Neural crest cell (in vitro differentiated cells): ENCODE results near the gene SOST. TPM values are rescaled to one million over a fixed set of nuclear protein-coding genes. Genes with fewer than 3 reads are reported as not detected.
"Not testable (repeated sequence)": the region's sequence is repeated elsewhere in the genome, so short reads cannot be mapped to it uniquely, and the experiment has no call there.

ENCODE experiments used
- DNase-seq: peaks from one replicate; pipeline ENCODE4 v3.0.0; 2021; ENCODE audit warnings: low read depth, mixed read lengths, low spot score
- H3K27ac Mint-ChIP-seq: one replicate; pipeline ENCODE4 v1.8.0; 2021; ENCODE audit warnings: mild to moderate bottlenecking, mixed read lengths; ENCODE audit not compliant: unreplicated experiment
- H3K27me3 Mint-ChIP-seq: 2 replicates; pipeline ENCODE4 v1.8.0; 2021; ENCODE audit warnings: low read depth, mild to moderate bottlenecking, mixed read lengths
- H3K36me3 Mint-ChIP-seq: 2 replicates; pipeline ENCODE4 v1.8.0; 2021; ENCODE audit warnings: low read depth, mild to moderate bottlenecking, mixed read lengths
- H3K4me1 Mint-ChIP-seq: 2 replicates; pipeline ENCODE4 v1.8.0; 2021; ENCODE audit warnings: mixed read lengths
- H3K4me3 Mint-ChIP-seq: one replicate; pipeline ENCODE4 v1.8.0; 2021; ENCODE audit warnings: mild to moderate bottlenecking, mixed read lengths
- H3K9me3 Mint-ChIP-seq: 2 replicates; pipeline ENCODE4 v1.8.0; 2021; ENCODE audit warnings: mixed read lengths
- total RNA-seq: library from RNA; stranded (reverse); gene quantifications from 2 replicates; pipeline ENCODE4 v1.2.1, GENCODE V29; 2021
- TF ChIP-seq, protein P1 (sequence below): fragments of 200-600 bp; sonication (generic); conservative IDR thresholded peaks from 2 replicates; pipeline ENCODE4 v1.5.0; 2021; ENCODE audit warnings: antibody characterized with exemption, mild to moderate bottlenecking

Gene SOST
- total RNA-seq, 1 donor from 2014 or later = not detected

DNA sequence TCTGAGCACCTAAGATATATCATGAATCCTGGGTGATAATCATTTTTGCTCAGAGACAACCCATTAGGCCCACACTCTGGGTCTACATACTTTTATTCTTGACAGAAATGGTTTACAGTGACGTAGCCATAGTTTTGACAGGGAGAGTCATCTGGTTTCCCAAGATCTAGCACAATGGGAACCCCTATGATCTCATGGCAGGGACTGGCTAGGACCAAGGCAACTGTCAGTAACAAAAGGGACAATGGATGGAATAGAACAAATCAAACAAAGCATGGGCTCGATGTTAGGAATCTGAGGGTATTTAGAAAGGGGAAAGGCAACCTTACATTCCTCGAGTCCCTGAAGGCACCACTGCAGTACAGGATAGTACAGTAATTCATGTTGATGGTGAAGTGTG is 42.1 kb upstream of the SOST start:
- Mint-ChIP-seq H3K36me3 (peaks cover 7% of the 10 kb centered on the region), H3K27me3 (peaks cover 12% of the 10 kb centered on the region), H3K4me3 (no peak overlapping the region), H3K27ac (peak overlapping the region; percentile 7), H3K9me3 (peaks cover 3% of the 10 kb centered on the region), H3K4me1 (peaks cover 5% of the 10 kb centered on the region)
- TF ChIP-seq, protein P1, sequence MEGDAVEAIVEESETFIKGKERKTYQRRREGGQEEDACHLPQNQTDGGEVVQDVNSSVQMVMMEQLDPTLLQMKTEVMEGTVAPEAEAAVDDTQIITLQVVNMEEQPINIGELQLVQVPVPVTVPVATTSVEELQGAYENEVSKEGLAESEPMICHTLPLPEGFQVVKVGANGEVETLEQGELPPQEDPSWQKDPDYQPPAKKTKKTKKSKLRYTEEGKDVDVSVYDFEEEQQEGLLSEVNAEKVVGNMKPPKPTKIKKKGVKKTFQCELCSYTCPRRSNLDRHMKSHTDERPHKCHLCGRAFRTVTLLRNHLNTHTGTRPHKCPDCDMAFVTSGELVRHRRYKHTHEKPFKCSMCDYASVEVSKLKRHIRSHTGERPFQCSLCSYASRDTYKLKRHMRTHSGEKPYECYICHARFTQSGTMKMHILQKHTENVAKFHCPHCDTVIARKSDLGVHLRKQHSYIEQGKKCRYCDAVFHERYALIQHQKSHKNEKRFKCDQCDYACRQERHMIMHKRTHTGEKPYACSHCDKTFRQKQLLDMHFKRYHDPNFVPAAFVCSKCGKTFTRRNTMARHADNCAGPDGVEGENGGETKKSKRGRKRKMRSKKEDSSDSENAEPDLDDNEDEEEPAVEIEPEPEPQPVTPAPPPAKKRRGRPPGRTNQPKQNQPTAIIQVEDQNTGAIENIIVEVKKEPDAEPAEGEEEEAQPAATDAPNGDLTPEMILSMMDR = no peak
- no peak for DNase-seq

DNA sequence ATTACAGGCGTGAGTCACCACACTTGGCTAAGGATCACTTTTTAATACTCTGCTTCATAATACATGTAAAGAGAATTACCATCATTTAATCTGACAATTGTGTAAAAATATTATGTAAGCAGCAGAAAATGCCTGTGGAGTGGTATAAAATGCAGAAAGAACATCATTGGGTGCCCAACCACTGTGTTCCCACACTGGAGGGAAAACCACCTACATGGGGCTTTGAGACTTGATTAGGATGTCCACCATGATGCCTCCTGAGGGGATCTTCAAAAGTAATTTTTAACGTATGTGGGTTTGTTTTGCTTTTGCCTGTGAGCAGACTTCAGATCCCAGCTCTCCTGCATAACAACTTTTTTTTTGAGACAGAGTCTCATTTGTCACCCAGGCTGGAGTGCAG is 40.5 kb upstream of the SOST start:
- Mint-ChIP-seq H3K27ac (no peak overlapping the region), H3K4me1 (peaks cover 5% of the 10 kb centered on the region), H3K4me3 (no peak overlapping the region), H3K9me3 (peaks cover 3% of the 10 kb centered on the region), H3K36me3 (peaks cover 3% of the 10 kb centered on the region), H3K27me3 (peaks cover 24% of the 10 kb centered on the region)
- DNase-seq = no peak
- TF ChIP-seq, protein P1 = no peak

DNA sequence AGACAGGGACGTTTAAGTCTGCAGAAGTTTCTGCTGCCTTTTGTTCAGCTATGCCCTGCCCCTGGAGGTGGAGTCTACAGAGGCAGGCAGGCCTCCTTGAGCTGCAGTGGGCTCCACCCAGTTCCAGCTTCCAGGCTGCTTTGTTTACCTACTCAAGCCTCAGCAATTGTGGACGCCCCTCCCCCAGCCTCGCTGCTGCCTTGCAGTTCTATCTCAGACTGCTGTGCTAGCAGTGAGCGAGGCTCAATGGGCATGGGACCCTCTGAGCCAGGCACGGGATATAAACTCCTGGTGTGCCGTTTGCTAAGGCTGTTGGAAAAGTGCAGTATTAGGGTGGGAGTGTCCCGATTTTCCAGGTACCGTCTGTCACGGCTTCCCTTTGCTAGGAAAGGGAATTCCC is 39.4 kb upstream of the SOST start:
- not testable (repeated sequence) for DNase-seq, H3K4me1 Mint-ChIP-seq, H3K9me3 Mint-ChIP-seq, H3K4me3 Mint-ChIP-seq, H3K27ac Mint-ChIP-seq, H3K36me3 Mint-ChIP-seq
- H3K27me3 Mint-ChIP-seq = peaks cover 32% of the 10 kb centered on the region

DNA sequence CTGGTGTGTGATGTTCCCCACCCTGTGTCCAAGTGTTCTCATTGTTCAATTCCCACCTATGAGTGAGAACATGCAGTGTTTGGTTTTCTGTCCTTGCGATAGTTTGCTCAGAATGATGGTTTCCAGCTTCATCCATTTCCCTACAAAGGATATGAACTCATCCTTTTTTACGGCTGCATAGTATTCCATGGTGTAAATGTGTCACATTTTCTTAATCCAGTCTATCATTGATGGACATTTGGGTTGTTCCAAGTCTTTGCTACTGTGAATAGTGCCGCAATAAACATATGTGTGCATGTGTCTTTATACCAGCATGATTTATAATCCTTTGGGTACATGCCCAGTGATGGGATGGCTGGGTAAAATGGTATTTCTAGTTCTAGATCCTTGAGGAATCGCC is 34.1 kb upstream of the SOST start:
- not testable (repeated sequence) for H3K27ac Mint-ChIP-seq, H3K36me3 Mint-ChIP-seq, H3K4me1 Mint-ChIP-seq, H3K4me3 Mint-ChIP-seq, H3K9me3 Mint-ChIP-seq, DNase-seq
- H3K27me3 Mint-ChIP-seq = peaks cover 32% of the 10 kb centered on the region

DNA sequence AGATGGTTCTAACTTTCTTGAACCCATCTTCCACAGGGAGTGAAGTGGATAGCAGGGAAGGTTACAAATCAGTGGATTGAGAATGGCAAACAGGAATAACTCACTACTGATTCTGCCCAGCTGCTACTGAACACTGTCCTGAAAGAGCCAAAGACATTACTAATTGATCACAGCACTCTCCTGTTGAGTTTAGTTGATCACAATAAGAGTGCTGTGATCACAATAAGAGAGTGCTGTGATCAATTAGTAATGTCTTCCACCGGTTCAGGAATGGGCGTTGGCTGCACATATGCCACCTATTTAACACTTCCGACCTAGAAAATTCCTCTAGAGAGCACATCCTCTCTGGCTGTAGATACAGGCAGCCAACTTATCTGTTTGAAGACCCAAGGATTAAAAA is 33.0 kb upstream of the SOST start:
- TF ChIP-seq, protein P1 = no peak
- Mint-ChIP-seq H3K27ac (no peak overlapping the region), H3K4me3 (no peak overlapping the region), H3K27me3 (peaks cover 25% of the 10 kb centered on the region), H3K9me3 (peaks cover 7% of the 10 kb centered on the region), H3K36me3 (no peaks in the 10 kb centered on the region), H3K4me1 (peaks cover 8% of the 10 kb centered on the region)
- DNase-seq = no peak

DNA sequence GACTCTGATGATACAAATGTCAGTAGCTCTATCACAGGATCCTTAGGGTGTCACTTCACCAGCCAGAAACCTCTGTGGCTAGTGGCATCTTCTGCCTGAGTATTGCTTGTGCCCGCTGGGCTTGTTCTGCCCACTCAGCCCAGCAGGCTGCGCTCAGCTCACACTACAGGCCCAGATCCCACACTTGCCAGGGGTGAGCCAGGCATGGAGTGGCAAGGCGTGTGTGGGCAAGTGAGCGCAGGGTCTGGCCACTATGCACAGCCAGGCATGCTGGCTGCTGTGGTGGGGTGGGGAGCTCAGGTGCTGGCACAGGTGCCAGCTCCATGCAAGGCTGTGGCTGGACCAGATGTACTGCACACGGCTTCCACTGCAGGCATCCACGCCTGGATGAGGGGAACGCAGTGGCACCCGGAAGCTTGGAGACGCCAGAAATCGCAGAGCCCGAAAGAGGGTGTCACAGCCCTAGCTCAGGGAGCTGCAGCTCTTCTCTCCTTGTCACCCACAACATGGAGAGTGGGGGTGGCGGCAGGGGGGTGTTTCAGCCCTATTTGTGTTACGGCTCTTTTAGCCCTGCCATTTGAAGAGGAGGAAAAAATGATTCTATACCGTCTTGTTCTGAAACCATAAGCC is 31.8 kb upstream of the SOST start:
- DNase-seq = no peak
- Mint-ChIP-seq H3K27me3 (peaks cover 19% of the 10 kb centered on the region), H3K4me3 (no peak overlapping the region), H3K4me1 (peaks cover 8% of the 10 kb centered on the region), H3K9me3 (peaks cover 7% of the 10 kb centered on the region), H3K27ac (no peak overlapping the region), H3K36me3 (no peaks in the 10 kb centered on the region)
- TF ChIP-seq, protein P1 = no peak
